H9 (cell line): ENCODE data around the gene UTP4. TPM values are rescaled to one million over a fixed set of nuclear protein-coding genes. Genes with fewer than 3 reads are reported as not detected.

Experiments used
- DNase-seq: peaks from one replicate; pipeline ENCODE4 v3.0.0-alpha.2; 2017
- H2AFZ ChIP-seq: one replicate; pipeline ENCODE4 v1.6.1; 2013; ENCODE audit warnings: mild to moderate bottlenecking, low read length, control low read depth, moderate library complexity
- H2AK5ac ChIP-seq: 2 replicates; pipeline ENCODE4 v1.6.1; 2013; ENCODE audit warnings: low read length, control low read depth, mixed read lengths; ENCODE audit not compliant: insufficient read length
- H2BK120ac ChIP-seq: one replicate; pipeline ENCODE4 v1.6.1; 2013; ENCODE audit warnings: low read depth, mild to moderate bottlenecking, low read length, control low read depth, inconsistent platforms; ENCODE audit not compliant: poor library complexity, severe bottlenecking
- H2BK12ac ChIP-seq: 2 replicates; pipeline ENCODE4 v1.6.1; 2013; ENCODE audit warnings: low read length, control low read depth, mixed read lengths, low read depth; ENCODE audit not compliant: insufficient read length
- H2BK15ac ChIP-seq: 2 replicates; pipeline ENCODE4 v1.6.1; 2013; ENCODE audit warnings: low read depth, low read length, control low read depth
- H2BK20ac ChIP-seq: one replicate; pipeline ENCODE4 v1.6.1; 2013; ENCODE audit warnings: low read depth, mild to moderate bottlenecking, low read length, control low read depth, inconsistent platforms; ENCODE audit not compliant: poor library complexity, severe bottlenecking
- H2BK5ac ChIP-seq: 2 replicates; pipeline ENCODE4 v1.6.1; 2013; ENCODE audit warnings: low read length, control low read depth, mixed read lengths; ENCODE audit not compliant: insufficient read length
- H3K14ac ChIP-seq: 2 replicates; pipeline ENCODE4 v1.6.1; 2013; ENCODE audit warnings: low read length, control low read depth; ENCODE audit not compliant: insufficient read depth
- H3K18ac ChIP-seq: 2 replicates; pipeline ENCODE4 v1.6.1; 2013; ENCODE audit warnings: low read depth, mild to moderate bottlenecking, mixed read lengths, low read length, control low read depth; ENCODE audit not compliant: insufficient read length
- H3K23ac ChIP-seq: 2 replicates; pipeline ENCODE4 v1.6.1; 2013; ENCODE audit warnings: low read length, control low read depth, mixed read lengths, low read depth; ENCODE audit not compliant: insufficient read length
- H3K23me2 ChIP-seq: 2 replicates; pipeline ENCODE4 v1.6.1; 2013; ENCODE audit warnings: low read depth, mild to moderate bottlenecking, mixed read lengths, low read length, control low read depth; ENCODE audit not compliant: insufficient read length, poor library complexity, severe bottlenecking
- H3K27ac ChIP-seq: 2 replicates; pipeline ENCODE4 v1.5.1; 2013; ENCODE audit warnings: low read length, control low read depth, mixed read lengths, low read depth; ENCODE audit not compliant: insufficient read length
- H3K27me3 ChIP-seq: 2 replicates; pipeline ENCODE4 v1.6.1; 2013; ENCODE audit warnings: low read length, control low read depth, inconsistent platforms; ENCODE audit not compliant: insufficient read depth
- H3K4ac ChIP-seq: 2 replicates; pipeline ENCODE4 v1.6.1; 2013; ENCODE audit warnings: low read depth, mild to moderate bottlenecking, control low read depth, inconsistent platforms, low read length, moderate library complexity
- H3K4me1 ChIP-seq: 2 replicates; pipeline ENCODE4 v1.6.1; 2013; ENCODE audit warnings: low read length, control low read depth, inconsistent platforms; ENCODE audit not compliant: insufficient read depth
- H3K4me2 ChIP-seq: 2 replicates; pipeline ENCODE4 v1.6.1; 2013; ENCODE audit warnings: low read length, control low read depth, mixed read lengths; ENCODE audit not compliant: insufficient read length, insufficient read depth
- H3K56ac ChIP-seq: 2 replicates; pipeline ENCODE4 v1.6.1; 2013; ENCODE audit warnings: low read depth, mild to moderate bottlenecking, mixed read lengths, low read length, control low read depth; ENCODE audit not compliant: insufficient read length
- H3K79me1 ChIP-seq: 2 replicates; pipeline ENCODE4 v1.6.1; 2013; ENCODE audit warnings: low read depth, mild to moderate bottlenecking, moderate library complexity, low read length, control low read depth, inconsistent platforms; ENCODE audit not compliant: insufficient read depth, poor library complexity, severe bottlenecking
- H3K79me2 ChIP-seq: 2 replicates; pipeline ENCODE4 v1.6.1; 2013; ENCODE audit warnings: low read length, control low read depth, inconsistent platforms; ENCODE audit not compliant: insufficient read depth
- H3K9ac ChIP-seq: 2 replicates; pipeline ENCODE4 v1.6.1; 2013; ENCODE audit warnings: low read length, control low read depth, mixed read lengths; ENCODE audit not compliant: insufficient read length; ENCODE audit errors: extremely low read depth
- H3K9me3 ChIP-seq: one replicate; pipeline ENCODE4 v1.6.1; 2013; ENCODE audit warnings: low read depth, low read length, inconsistent platforms; ENCODE audit not compliant: control insufficient read depth
- H3T11ph ChIP-seq: one replicate; pipeline ENCODE4 v1.6.1; 2013; ENCODE audit warnings: mild to moderate bottlenecking, low read length, control low read depth, inconsistent platforms
- H4K20me1 ChIP-seq: one replicate; pipeline ENCODE4 v1.6.1; 2013; ENCODE audit not compliant: control insufficient read depth, insufficient read length, insufficient read depth
- H4K5ac ChIP-seq: 2 replicates; pipeline ENCODE4 v1.6.1; 2013; ENCODE audit warnings: low read depth, mild to moderate bottlenecking, mixed read lengths, low read length, control low read depth; ENCODE audit not compliant: insufficient read length
- H4K8ac ChIP-seq: replicated peaks from 2 replicates; pipeline ENCODE4 v1.6.1; 2013; ENCODE audit warnings: low read length, control low read depth, mixed read lengths, low read depth; ENCODE audit not compliant: insufficient read length
- H4K91ac ChIP-seq: 2 replicates; pipeline ENCODE4 v1.6.1; 2013; ENCODE audit warnings: low read depth, mild to moderate bottlenecking, moderate library complexity, mixed read lengths, low read length, control low read depth; ENCODE audit not compliant: insufficient read length
- H3K27ac Mint-ChIP-seq, 3 experiments: 2 replicates in 2 of 3; 3 replicates in 1 of 3; pipeline ENCODE4 v1.8.0; 2020 to 2021; ENCODE audit warnings: mixed read lengths in 3 of 3, mild to moderate bottlenecking in 1 of 3, moderate library complexity in 1 of 3
- H3K27me3 Mint-ChIP-seq: 2 replicates; pipeline ENCODE4 v1.8.0; 2021; ENCODE audit warnings: low read depth, mild to moderate bottlenecking, moderate library complexity, mixed read lengths
- H3K36me3 Mint-ChIP-seq, 3 experiments: 2 replicates in 2 of 3; 3 replicates in 1 of 3; pipeline ENCODE4 v1.8.0; 2020 to 2021; ENCODE audit warnings: low read depth in 3 of 3, mixed read lengths in 3 of 3; ENCODE audit not compliant: insufficient read depth in 1 of 3
- H3K4me1 Mint-ChIP-seq, 2 experiments: 2 replicates each; pipeline ENCODE4 v1.8.0; 2020; ENCODE audit warnings: mixed read lengths in 2 of 2
- H3K4me3 Mint-ChIP-seq, 2 experiments: 2 replicates in 1 of 2; 3 replicates in 1 of 2; pipeline ENCODE4 v1.8.0; 2020 to 2021; ENCODE audit warnings: mild to moderate bottlenecking in 2 of 2, mixed read lengths in 2 of 2, moderate library complexity in 1 of 2
- H3K9me3 Mint-ChIP-seq, 2 experiments: 2 replicates in 1 of 2; 3 replicates in 1 of 2; pipeline ENCODE4 v1.8.0; 2020; ENCODE audit warnings: mild to moderate bottlenecking in 2 of 2, mixed read lengths in 2 of 2, moderate library complexity in 1 of 2
- WGBS: extraction: QIAGEN DNeasy Blood & Tissue Kit; methylation state at CpG from one replicate; pipeline ENCODE4 v1.1.7; 2013; ENCODE audit warnings: missing lambda C conversion rate, low lambda C conversion rate, mixed read lengths; ENCODE audit not compliant: insufficient read length; ENCODE audit errors: extremely low coverage; 5-methylcytosine and 5-hydroxymethylcytosine counted together
- total RNA-seq: library from RNA; stranded (reverse); gene quantifications from 2 replicates; pipeline ENCODE4 v1.2.1, GENCODE V29; 2021
- TF ChIP-seq, protein P1 (sequence below): fragments of 200-600 bp; sonication (generic); conservative IDR thresholded peaks from 3 replicates; pipeline ENCODE4 v1.8.0; 2021; ENCODE audit warnings: antibody characterized with exemption, mild to moderate bottlenecking

The UTP4 gene
- total RNA-seq, 1 experiment from 2014 or later, result 94.0 TPM

DNA sequence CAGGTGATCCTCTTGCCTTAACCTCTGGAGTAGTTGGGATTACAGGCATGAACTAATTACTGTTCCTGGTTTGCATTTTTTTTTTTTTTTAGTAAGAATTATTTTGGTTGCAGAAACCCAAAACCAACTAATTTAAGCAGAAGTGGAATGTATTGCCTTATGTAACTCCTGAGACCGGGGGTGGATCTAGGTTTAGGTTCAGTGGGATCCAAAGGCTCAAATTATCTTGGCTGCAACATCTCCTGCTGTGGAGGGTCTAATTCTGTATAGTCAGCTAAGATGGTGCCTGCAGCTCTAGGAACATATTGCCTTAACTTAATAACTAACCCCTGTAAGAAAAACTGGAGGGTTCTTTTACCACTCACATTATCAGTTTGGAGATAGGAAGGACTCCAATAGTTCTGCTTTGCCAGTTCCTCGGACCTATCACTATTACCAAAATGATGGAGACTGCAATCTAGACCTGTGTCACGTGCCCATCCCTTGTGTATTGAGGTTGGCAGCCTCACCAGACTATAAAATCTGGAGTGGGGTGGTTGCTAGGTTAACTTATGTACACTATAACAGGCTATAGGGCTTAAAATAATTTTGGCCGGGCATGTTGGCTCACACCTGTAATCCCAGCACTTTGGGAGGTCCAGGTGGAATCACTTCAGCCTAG is 63.0 kb downstream of the UTP4 start:
- Histone ChIP-seq H3K23ac (no peak overlapping the region), H3K27me3 (no peaks in the 10 kb centered on the region), H2BK20ac (no peak overlapping the region), H3K4me2 (no peak overlapping the region), H2BK15ac (no peak overlapping the region), H2AK5ac (no peak overlapping the region), H3K9ac (no peak overlapping the region), H2BK120ac (no peak overlapping the region), H3K18ac (no peak overlapping the region), H3K56ac (no peak overlapping the region), H2BK5ac (no peak overlapping the region), H4K91ac (no peak overlapping the region), H3K4me1 (no peaks in the 10 kb centered on the region), H3K79me2 (no peaks in the 10 kb centered on the region; the same call in 1 of the 2 replicates), H3T11ph (no peak overlapping the region), H3K23me2 (no peaks in the 10 kb centered on the region), H3K27ac (no peak overlapping the region), H3K4ac (no peak overlapping the region), H3K9me3 (no peaks in the 10 kb centered on the region), H3K14ac (no peak overlapping the region), H4K5ac (no peak overlapping the region), H4K20me1 (no peaks in the 10 kb centered on the region), H4K8ac (no peak overlapping the region), H3K79me1 (peaks cover 2% of the 10 kb centered on the region), H2BK12ac (no peak overlapping the region), H2AFZ (no peak overlapping the region)
- Mint-ChIP-seq H3K9me3 (no peaks in the 10 kb centered on the region), H3K4me1 (peaks cover 0 to 3% of the 10 kb centered on the region in 2 experiments; a peak in 2 of 4 replicates), H3K27me3 (no peaks in the 10 kb centered on the region), H3K27ac (0 out of 7 replicates have a peak overlapping the region, but pooled peaks of 1 of the 3 experiments have one; percentile 15), H3K36me3 (peaks cover 2 to 6% (median 5%) of the 10 kb centered on the region in 3 experiments; a peak in 6 of 7 replicates), H3K4me3 (no peak overlapping the region)
- no peak for DNase-seq
- TF ChIP-seq, protein P1, sequence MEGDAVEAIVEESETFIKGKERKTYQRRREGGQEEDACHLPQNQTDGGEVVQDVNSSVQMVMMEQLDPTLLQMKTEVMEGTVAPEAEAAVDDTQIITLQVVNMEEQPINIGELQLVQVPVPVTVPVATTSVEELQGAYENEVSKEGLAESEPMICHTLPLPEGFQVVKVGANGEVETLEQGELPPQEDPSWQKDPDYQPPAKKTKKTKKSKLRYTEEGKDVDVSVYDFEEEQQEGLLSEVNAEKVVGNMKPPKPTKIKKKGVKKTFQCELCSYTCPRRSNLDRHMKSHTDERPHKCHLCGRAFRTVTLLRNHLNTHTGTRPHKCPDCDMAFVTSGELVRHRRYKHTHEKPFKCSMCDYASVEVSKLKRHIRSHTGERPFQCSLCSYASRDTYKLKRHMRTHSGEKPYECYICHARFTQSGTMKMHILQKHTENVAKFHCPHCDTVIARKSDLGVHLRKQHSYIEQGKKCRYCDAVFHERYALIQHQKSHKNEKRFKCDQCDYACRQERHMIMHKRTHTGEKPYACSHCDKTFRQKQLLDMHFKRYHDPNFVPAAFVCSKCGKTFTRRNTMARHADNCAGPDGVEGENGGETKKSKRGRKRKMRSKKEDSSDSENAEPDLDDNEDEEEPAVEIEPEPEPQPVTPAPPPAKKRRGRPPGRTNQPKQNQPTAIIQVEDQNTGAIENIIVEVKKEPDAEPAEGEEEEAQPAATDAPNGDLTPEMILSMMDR, result no peak
- no CpG with 5 or more reads among the region's 4 CpGs for WGBS
